AG09309 (cell line): ENCODE data around the gene GRB10.

Experiments
- DNase-seq: peaks from one replicate; pipeline ENCODE4 v3.0.0-alpha.2; 2010; ENCODE audit warnings: low read depth
- H3K4me3 ChIP-seq: 2 replicates; pipeline ENCODE4 v1.5.1; 2011; ENCODE audit warnings: mild to moderate bottlenecking, low read depth, low read length, moderate library complexity; ENCODE audit not compliant: control insufficient read depth
- CTCF ChIP-seq: IDR thresholded peaks from 2 replicates; pipeline ENCODE4 v1.5.1; 2011; ENCODE audit warnings: mild to moderate bottlenecking, low read depth, low read length, inconsistent platforms; ENCODE audit not compliant: insufficient read depth, control insufficient read depth; ENCODE audit errors: missing control alignments

Gene GRB10

GRCh38 chr7:50824882-50825281 is 42.2 kb upstream of the GRB10 start:
- no peak for DNase-seq
- no peak for TF ChIP-seq CTCF
- H3K4me3 ChIP-seq, result no peak overlapping the region

- DNase-seq, result peak; percentile 17
- TF ChIP-seq CTCF, result no peak
Measured at GRCh38 chr7:50822706-50823105, 40.0 kb upstream of the GRB10 start.

GRCh38 chr7:50822110-50822509 is 39.4 kb upstream of the GRB10 start:
- no peak overlapping the region for H3K4me3 ChIP-seq
- TF ChIP-seq CTCF, result no peak
- DNase-seq, result no peak

More at GRCh38 chr7:50822706-50823105, 40.0 kb upstream of the GRB10 start:
- no peak overlapping the region for H3K4me3 ChIP-seq

- H3K4me3 ChIP-seq, result no peak overlapping the region
- DNase-seq, result no peak
- TF ChIP-seq CTCF, result no peak
Measured at GRCh38 chr7:50821457-50822008, 38.8 kb upstream of the GRB10 start.

- no peak overlapping the region for H3K4me3 ChIP-seq
- TF ChIP-seq CTCF, result no peak
- DNase-seq, result no peak
Measured at GRCh38 chr7:50818324-50818723, 35.6 kb upstream of the GRB10 start.

- no peak for TF ChIP-seq CTCF
- H3K4me3 ChIP-seq, result no peak overlapping the region
- no peak for DNase-seq
Measured at GRCh38 chr7:50817561-50817960, 34.9 kb upstream of the GRB10 start.

GRCh38 chr7:50815138-50815537 is 32.4 kb upstream of the GRB10 start:
- TF ChIP-seq CTCF, result no peak
- H3K4me3 ChIP-seq, result no peak overlapping the region
- DNase-seq, result no peak
